HTR-8/SVneo (cell line): ENCODE data around the gene CCL16.
"Not testable (repeated sequence)": the region's sequence is repeated elsewhere in the genome, so short reads cannot be mapped to it uniquely, and the experiment has no call there.

Experiments used
- DNase-seq: peaks from one replicate; pipeline ENCODE4 v3.0.0; 2011; ENCODE audit warnings: low spot score, mixed read lengths; ENCODE audit not compliant: insufficient read length
- FAIRE-seq: peaks from 2 replicates; lab custom pipeline; 2011; peaks lifted over from hg19 to GRCh38; lab: Jason Lieb, UNC

CCL16 gene, protein sequence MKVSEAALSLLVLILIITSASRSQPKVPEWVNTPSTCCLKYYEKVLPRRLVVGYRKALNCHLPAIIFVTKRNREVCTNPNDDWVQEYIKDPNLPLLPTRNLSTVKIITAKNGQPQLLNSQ

GRCh38 chr17:35981246-35981645 is at the start of gene CCL16:
Gene CCL16, minus strand, starts transcription at chr17:35981497. Its CDS starts 77 bp downstream, at chr17:35981420.
- FAIRE-seq (no peak), DNase-seq (no peak)

DNA sequence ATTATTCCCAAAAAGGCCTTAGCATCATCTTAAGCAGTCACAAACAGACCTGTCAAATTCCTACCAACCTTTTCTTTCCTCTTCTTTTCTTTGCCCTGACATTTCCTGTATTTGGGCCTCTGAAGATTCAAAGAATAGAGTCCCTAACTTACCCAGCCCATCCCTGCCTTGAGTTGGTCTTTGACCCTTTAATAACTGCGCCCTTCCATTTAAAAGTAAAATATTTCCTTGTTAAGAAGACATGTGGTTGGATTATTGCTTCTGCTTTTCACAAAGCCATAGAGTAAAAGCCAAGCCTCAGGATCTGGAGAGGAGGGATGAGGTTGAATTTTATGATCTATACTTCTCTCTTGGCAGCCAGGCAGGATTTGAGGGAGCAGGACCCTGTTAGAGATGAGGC is 49.7 kb upstream of the CCL16 start:
- FAIRE-seq (no peak), DNase-seq (no peak)

GRCh38 chr17:36027761-36028160 is 46.5 kb upstream of the CCL16 start:
- FAIRE-seq = no peak
- DNase-seq = no peak

DNA sequence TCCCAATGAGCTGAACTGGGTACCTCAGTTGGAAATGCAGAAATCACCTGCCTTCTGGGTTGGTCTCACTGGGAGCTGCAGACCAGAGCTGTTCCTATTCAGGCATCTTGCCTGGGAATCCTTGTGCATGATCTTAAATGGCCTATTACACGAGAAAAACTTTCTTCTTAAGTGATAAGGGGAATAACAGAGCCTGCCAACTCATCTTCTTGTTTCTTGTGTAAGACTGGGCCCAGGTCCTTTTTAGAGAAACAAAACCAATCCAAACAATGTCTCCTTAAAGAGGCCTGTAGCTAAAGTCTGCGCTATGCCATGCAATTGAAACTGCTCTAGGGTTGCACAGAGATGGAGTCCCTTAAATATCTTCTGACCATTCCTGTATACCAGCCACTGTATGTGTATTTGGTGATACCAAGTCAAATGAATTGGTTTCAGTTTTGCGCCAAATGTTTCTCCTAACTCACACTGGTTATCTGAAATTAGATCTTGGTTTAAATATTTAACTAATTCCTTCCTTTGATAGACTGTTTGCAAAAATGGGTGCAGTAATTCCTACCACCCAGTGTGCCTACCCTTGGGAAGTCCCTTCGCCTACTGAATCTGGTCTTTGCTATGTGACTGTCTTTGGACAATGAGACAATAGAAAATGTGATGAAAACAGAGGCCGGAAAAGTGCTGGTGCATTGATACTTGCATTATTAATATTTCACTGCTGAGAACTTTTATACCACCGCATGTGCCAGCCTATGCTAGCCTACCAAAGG is 43.0 kb upstream of the CCL16 start:
- FAIRE-seq = no peak

DNA sequence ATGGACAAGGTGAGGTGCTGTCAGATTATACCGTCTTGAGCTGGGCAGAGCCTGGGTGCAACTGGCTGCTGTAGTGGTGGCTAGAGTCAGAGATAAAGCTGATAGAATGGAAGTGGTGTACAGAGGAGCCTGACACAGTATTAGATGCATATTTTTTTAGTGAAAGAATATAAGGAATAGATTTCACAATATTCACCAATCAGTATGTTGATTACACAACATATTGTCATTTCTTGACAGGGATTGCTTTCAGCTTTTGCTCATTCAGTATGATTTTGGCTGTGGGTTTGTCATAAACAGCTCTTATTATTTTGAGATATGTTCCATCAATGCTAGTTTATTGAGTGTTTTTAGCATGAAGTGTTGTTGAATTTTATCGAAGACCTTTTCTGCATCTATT is 38.1 kb upstream of the CCL16 start:
- FAIRE-seq (no peak), DNase-seq (no peak)

More for the DNA sequence above, 43.0 kb upstream of the CCL16 start:
- no peak for DNase-seq

GRCh38 chr17:36017799-36018198 is 36.5 kb upstream of the CCL16 start, which contains the start of gene CCL23:
Gene CCL23, minus strand, starts transcription at chr17:36017972. Its CDS starts 75 bp downstream, at chr17:36017897.
- FAIRE-seq (no peak), DNase-seq (no peak)

- FAIRE-seq = no peak
- no peak for DNase-seq
Observed at GRCh38 chr17:36016555-36016954, 35.3 kb upstream of the CCL16 start.

GRCh38 chr17:36015895-36016294 is 34.6 kb upstream of the CCL16 start:
- FAIRE-seq, DNase-seq: not testable (repeated sequence)

GRCh38 chr17:36014946-36015345 is 33.6 kb upstream of the CCL16 start:
- FAIRE-seq (no peak), DNase-seq (no peak)

- FAIRE-seq = no peak
- DNase-seq = no peak
Observed at GRCh38 chr17:36011201-36011600, 29.9 kb upstream of the CCL16 start.

DNA sequence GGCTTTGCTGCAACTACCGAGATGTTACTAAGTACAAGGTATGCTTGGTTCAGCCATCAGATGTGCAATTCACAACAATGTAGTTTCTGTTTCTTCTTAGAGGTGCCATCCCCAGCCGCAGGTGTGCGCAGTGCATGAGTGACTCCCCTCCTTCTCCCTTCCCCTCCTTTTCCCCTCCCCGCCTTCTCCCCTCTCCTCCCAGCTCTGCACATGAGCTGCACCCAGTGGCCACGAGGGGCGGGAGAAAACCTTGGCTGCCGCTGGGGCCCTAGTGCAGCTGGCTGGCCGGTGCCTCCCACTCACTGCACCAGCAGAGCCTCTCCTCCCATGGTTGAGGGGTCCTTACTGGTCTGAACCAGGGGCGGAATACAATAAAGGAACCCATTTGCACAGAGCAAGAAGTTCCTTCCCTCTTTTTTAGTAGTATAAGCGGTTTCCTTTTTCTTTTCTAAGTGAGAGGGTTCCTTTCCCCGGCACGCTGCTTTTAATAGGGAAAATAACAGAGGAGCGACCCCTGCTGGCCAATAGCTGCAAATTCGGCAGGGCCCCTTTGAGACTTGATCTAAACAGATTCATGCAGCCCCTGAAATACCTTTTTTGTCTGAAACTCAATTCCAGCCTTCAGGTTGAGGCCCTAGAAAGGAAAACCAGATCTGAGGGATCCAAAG is 27.8 kb upstream of the CCL16 start:
- DNase-seq (no peak), FAIRE-seq (no peak)

GRCh38 chr17:36004594-36005108 is 23.4 kb upstream of the CCL16 start:
- no peak for FAIRE-seq
- DNase-seq = no peak

DNA sequence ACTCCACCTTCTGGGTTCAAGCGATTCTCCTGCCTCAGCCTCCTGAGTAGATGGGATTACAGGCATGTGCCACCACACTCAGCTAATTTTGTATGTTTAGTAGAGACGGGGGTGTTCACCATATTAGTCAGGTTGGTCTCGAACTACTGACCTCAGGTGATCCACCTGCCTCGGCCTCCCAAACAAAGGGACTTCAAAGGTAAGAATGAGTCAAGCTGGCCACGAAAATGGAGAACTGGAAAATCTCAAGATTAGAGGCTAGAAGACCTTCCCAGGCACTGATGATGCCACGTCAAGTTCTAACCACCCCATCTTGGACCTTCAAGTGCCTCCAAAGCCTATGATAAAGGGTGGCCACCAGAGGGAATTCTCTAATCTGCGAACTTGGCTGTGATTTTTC is 21.3 kb upstream of the CCL16 start:
- DNase-seq (no peak), FAIRE-seq (no peak)

DNA sequence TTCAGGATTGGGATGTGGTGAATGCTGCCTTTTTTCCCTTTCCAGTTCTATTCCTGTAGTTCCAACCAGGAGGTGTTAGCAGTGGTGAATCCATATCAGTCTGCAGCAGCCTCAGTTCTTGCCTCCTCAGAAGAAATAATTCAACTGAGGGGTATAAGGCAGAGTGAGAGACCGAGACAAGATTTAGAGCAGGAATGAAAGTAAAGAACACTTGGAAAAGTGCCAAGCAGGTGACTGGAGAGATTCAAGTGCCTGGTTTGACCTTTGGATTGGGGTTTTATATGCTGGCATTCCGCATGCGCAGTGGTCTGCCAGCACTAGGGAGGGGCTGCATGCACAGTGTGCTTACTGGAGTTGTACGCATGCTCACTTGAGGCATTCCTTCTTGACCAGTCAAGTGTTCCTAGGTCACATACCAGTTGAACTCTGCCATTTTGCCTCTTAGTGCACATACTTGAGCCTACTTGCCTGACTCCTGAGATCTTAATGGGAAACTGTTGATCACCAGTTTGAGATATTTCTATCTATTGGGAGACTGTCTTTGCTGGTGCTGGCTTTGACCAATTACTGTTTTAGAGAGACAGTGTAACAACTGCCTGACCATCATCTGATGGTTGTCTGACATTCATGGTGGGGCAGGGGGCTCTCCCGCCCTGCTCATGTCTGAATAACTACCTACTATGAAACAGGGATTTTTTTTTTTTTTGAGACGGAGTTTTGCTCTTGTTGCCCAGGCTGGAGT is 20.7 kb upstream of the CCL16 start:
- no peak for FAIRE-seq
- no peak for DNase-seq

DNA sequence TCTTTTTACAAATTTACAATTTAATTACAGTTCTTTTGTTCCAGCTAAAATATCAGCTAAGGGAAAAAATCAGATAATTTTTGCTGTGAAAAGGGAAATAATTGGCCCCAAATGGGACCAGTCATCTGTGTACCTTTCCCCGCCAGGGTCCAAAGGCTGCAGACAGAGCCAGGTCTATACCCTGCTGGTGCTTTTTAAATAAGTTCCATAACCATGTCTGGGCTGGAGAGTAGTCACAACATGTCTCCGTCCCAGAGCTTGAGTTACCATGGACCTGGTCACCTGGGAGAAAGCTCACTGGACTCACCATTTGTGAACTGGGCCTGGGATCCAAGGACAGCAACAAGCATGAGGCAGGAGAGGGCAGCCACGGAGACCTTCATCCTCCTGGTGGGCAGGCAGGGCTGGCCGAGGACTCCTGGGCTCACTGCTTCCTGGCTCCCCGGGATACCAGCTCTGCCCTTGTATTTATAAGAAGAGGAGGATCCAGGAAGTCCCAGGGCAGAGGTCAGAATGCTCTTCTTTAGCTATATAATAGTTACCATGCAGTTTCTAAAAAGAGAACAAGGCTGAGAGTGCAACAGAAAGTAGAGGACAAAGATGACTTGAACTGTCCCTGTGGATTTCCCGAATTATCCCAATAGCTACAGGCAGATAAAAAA is 19.9 kb upstream of the CCL16 start, which contains the start of gene CCL15:
Gene CCL15 (minus strand): TSS at position 444 of the 662 bp plus-strand sequence. CDS start 61 bp downstream, at position 383.
- FAIRE-seq (no peak), DNase-seq (no peak)

DNA sequence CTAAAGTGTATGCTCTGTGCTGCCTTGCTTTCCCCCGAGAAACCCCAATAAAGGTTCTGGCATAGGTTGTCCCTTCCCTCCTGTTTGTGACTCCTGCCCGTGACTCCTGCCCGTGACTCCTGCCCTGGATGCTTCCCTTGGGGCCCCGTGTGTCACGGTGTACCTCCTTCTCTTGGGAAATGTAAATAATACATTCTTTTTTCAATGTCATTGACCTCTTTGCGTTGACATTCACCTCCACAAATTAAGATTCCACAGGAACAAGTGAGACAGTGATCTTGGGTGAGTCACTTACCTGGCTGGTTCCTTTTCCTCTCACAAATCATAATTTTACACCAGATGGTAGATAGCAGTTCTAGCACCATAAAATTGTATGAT is 19.4 kb upstream of the CCL16 start:
- FAIRE-seq = no peak
- no peak for DNase-seq

GRCh38 chr17:35998756-35999155 is 17.5 kb upstream of the CCL16 start:
- DNase-seq (no peak), FAIRE-seq (no peak)

DNA sequence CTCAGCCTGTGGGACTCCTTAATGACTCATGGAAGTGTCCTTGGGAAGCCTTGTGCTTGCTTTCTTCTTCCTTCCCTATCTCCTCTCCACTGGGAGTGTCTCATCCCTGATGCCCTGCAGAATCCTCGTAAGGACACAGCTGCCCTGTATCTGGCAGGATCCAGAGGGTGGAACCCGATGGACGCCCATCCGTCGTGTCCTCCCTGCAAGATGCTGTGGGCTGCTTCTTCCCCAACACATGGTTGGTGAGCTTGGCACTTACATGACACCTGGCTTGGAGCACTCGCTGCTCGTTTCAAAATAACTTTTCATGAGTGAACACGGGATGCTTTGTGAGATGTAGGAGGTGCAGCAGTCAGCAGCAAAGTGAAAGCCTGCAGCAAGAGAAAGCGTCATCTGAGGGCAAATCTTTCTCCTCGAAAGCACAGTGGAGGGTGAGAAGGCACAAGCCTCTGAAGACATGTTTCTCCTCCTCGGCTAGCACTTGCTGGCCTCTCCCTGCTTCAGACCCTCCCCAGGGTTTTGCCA is 16.8 kb upstream of the CCL16 start:
- FAIRE-seq = no peak

GRCh38 chr17:35995346-35995745 is 14.0 kb upstream of the CCL16 start:
- DNase-seq, FAIRE-seq: not testable (repeated sequence)

More for the DNA sequence above, 16.8 kb upstream of the CCL16 start:
- DNase-seq = no peak

DNA sequence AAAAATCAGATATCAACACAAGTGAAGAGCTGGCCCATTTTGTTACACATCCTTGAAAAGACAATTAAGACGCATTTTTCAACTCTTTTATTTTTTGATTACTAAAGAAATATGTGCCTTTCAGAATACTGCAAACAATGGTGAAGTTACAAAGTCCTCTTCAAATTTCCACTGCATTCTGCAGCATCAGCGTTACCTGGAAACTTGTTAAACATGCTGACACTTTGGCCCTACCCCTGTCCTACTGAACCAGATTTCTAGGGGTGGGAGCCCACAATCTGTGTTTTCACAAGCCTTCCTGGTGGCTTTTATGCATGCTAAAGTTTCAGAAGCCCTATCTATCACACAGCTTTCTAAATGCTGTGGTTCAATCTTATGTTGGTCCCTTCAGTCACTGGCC is 9.8 kb upstream of the CCL16 start:
- no peak for FAIRE-seq

More for the DNA sequence above, 9.8 kb upstream of the CCL16 start:
- no peak for DNase-seq
